ENCODE data around the gene CDH4.

DNA sequence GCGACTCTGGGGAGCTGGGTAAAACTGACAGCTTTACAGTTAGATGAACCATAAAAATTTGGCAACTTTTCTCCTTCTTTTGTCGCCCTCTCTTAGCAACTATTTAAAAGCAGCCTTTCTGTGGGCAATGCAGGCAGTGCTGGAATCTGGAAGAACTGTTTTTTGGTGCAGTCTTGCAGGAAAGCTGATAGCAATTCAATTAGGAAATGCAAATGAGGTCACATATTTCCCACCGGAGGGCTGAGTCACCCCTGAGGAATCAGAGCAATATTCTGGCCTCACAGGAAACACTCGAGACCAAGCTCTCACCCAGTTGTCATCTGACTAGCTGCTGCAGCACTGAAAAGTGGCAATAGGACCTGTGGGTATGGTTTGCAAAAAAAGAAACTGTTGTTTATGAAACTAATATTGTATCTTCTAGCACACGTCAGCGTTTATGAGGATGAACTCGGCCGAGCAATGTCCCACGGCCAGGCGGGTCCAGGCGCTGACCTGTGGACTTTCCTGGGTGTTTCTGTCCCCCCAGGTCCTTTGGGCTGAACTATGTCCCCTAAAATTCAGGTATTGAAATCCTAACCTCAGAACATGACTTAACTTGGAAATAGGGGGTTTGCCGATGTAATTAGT is 501.4 kb downstream of the CDH4 start:
- TF ChIP-seq, protein P1, sequence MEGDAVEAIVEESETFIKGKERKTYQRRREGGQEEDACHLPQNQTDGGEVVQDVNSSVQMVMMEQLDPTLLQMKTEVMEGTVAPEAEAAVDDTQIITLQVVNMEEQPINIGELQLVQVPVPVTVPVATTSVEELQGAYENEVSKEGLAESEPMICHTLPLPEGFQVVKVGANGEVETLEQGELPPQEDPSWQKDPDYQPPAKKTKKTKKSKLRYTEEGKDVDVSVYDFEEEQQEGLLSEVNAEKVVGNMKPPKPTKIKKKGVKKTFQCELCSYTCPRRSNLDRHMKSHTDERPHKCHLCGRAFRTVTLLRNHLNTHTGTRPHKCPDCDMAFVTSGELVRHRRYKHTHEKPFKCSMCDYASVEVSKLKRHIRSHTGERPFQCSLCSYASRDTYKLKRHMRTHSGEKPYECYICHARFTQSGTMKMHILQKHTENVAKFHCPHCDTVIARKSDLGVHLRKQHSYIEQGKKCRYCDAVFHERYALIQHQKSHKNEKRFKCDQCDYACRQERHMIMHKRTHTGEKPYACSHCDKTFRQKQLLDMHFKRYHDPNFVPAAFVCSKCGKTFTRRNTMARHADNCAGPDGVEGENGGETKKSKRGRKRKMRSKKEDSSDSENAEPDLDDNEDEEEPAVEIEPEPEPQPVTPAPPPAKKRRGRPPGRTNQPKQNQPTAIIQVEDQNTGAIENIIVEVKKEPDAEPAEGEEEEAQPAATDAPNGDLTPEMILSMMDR (IDR thresholded peaks at IDR 0.05): no peak
- no peak for TF ChIP-seq POLR2A (IDR thresholded peaks at IDR 0.05)
